ENCODE results near the gene MPZL1. TPM values are rescaled to one million over a fixed set of nuclear protein-coding genes. Genes with fewer than 3 reads are reported as not detected.
"Not testable (repeated sequence)": the region's sequence is repeated elsewhere in the genome, so short reads cannot be mapped to it uniquely, and the experiment has no call there.

MPZL1 gene
- total RNA-seq, 1 donor from 2014 or later = 97.5 TPM

GRCh38 chr1:167782946-167783345 is 61.2 kb downstream of the MPZL1 start:
- ATAC-seq = no peak

DNA sequence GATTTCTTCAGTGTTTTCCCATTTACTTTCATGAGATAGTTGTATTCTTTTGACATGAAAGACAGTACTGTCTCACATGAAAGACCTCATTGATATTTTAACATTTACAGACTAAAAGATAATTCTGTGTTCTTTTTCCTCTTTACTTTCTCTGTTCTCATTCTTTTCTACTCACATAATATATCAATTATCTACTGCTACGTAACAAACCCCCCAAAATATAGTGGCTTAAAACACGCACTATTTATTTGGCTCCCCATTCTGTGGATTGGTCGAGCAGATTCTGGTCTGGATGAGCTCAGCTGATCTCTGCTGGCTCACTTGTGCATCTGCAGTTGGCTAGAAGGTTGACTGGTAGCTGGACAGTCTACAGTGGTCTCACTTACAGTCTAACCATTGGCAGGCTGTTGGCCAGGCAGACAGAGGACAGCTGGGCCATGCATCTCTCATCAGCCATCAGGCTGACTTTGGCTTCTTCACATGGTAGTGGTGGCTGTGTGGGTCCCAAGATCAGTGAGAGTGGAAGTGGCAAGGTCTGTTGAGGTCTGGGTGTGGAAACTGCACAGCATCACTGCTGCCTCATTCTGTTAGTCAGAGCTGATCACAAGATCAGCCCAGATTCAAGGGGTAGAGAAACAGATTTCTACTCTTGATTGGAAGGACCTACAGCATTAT is 63.2 kb downstream of the MPZL1 start:
- ATAC-seq = no peak

GRCh38 chr1:167786502-167786901 is 64.7 kb downstream of the MPZL1 start:
- ATAC-seq = no peak

GRCh38 chr1:167789501-167789900 is 67.7 kb downstream of the MPZL1 start:
- ATAC-seq = peak; percentile 87

DNA sequence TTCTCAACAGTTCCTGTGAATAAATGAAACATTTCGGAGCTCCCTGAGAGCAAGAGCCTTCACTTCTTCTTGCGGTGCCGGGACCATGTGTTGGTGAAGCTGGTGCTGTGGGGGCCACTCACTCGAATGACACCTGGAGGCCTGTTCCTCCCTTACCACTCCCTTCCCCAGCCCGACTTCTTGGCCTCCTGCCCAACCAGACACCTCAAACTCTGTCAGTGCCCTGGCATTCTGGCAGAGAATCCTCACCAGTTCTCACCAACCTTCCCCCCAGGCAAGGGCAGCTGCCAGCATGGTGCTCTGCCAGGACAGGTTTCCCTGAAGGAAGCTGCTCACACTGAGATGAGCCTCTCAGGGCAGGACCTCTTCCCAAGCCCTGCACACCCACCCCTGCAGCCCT is 68.3 kb downstream of the MPZL1 start:
- peak; percentile 84 for ATAC-seq

DNA sequence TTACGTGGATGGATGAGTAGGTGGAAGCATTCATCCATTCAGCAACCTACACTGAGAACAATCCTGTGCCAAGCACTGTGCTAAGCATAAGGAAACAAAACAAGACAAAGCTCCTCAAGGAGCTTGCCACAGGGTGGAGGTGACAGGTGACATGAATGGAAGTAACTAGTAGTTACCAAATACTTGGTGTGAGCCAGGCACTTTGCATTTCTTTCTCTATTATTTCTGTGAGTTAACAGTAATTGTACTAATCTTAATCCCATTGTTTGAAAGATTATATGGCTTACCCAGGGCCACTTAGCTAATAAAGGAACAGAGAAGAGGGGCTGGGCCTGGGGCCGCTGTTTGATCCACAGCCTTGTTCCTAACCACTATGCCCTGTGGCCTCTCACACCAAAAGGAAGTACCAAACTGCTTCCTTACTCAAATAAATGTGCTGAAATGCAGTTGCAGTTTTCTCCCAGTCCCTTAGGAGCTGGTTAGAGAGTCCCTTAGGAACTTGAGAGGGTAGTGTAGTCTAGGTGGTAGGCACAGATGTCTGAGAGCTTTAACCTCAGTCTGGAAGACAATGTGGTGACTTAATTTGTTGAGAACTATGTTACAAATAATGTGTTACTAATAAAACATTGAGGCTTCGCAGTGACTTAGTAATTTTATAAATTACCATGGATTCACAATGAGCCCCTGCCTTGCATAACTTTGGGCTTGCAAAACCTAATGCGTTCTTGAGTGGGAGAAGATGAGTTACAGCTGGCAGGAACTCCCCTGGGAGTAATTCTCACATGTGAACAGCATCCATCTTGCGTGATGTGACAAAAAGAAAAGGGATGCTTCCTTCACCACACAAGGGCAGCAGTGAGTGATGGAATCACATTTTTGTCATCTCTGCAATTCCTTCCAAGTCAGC is 69.8 kb downstream of the MPZL1 start:
- ATAC-seq = peak; percentile 70

- no peak for ATAC-seq
Measured at GRCh38 chr1:167792188-167792565, 70.4 kb downstream of the MPZL1 start.

- ATAC-seq = no peak
Measured at GRCh38 chr1:167794043-167794442, 72.3 kb downstream of the MPZL1 start.

- no peak for ATAC-seq
Measured at GRCh38 chr1:167795810-167796740, 74.3 kb downstream of the MPZL1 start.

DNA sequence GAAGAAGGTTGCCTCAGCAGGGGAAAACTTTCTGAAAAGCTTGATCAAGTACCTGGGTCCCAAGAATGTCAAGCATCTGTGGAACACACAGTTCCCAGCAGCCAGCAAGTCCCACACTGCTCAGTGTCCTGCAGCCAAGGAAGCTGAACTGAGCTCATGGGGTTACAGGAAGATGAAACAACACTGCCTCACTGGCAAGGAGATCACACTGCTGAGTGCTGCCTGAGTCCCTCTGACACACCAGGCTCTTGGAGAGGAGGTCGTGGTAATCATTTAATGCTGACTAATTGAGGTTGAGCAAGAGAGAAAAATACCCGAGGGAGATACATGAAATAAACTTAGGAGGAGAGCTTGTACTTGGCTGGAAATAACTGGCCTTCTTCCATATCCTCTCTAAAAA is 75.2 kb downstream of the MPZL1 start:
- peak; percentile 94 for ATAC-seq

- ATAC-seq = no peak
Measured at GRCh38 chr1:167798952-167799351, 77.2 kb downstream of the MPZL1 start.

- ATAC-seq = peak; percentile 48
Measured at GRCh38 chr1:167799747-167800146, 78.0 kb downstream of the MPZL1 start.

DNA sequence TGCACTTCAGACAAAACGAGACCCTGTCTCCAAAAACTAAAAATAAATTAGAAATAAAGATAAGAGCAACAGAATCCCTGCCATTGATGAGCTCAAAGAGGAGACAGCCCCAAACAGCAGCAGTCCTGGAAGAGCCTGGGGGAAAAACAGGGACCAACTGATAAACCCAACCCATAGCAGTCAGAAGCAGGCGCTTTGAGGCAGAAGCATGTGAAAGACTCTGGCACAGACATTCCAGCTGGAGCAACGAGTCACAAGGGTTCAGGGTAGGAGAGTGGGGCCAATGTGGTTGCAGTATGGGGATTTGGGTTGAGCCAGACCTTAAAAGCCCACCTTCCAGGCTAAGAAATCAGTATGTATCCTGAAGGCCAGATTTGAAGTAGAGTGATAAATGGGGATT is 78.5 kb downstream of the MPZL1 start:
- no peak for ATAC-seq

DNA sequence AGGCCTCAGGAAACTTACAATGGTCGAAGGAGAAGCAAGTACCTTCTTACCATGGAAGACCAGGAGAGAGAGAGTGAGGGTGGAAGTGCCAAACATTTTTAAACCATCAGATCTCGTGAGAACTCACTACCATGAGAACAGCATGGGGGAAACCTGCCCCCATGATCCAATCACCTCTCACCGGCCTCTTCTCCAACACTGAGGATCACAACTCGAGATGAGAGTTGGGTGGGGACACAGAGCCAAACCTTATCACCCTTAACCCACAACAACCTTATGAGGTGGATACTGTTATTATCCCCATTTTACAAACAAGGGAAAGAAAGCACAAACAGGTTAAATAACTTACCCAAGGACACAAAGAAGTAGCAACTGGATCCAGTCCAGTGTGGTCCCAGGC is 80.5 kb downstream of the MPZL1 start:
- no peak for ATAC-seq

DNA sequence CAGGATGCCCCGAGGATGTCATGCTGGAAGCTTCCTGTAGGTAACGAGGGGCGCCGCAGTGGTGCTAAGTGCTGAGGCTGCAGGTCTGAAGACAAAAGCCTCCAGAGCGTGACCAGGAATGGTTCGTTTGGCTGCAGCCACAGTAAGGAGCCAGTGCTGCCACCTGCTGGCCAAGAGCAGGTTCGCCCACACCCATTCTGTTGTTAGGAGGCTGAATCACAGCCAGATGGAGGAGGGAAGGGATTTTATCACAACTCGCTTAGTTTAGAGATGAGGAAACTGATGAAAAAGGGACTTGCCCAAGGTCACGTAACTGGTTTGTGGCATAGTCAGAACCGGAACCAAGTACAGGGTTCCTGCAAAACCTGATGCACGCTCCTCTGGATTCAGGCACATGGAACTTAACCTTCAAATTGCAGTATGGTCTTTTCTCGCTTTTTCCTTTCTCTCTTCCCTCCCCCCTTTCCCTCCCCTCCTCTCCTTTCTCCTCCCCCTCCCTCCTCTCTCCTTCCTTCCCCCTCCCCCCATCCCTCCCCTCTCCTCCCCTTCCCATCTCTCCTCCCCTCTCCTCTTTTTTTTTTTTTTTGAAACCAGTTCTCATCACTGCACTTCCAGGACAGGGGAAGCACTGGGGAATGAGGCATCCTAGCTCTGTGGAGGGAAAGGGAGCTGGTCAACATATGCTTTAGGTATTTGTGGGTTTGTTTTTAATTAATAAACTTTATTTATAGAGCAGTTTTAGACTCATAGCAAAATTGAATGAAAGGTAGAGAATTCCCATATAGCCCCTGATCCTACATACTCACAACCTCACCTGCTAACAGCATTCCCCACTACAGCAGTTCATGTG is 81.8 kb downstream of the MPZL1 start:
- ATAC-seq = peak; percentile 95

DNA sequence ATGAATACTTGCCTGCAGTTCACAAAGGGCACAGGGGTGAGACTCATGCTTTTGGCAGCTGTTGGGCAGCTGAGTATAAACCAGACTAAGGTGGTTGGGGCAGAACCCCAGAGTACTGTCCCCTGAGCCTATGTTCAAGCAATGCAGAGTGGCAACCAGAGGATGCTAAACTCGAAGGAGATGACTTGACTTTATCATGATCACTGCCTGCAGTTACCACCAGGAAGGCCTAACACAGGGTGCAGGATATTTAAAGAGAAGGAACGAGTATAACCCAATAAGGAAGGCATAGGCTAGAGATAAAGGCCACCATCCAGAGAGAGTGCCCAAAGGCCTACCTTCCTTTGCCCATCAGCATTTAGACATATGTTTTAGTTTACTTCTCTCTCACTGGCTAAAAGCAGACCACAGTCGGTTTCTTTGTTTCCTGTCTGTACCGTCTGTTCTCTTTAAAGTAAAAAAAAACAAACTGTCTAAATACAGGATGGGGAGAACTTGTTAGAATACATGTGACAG is 83.3 kb downstream of the MPZL1 start:
- no peak for ATAC-seq

DNA sequence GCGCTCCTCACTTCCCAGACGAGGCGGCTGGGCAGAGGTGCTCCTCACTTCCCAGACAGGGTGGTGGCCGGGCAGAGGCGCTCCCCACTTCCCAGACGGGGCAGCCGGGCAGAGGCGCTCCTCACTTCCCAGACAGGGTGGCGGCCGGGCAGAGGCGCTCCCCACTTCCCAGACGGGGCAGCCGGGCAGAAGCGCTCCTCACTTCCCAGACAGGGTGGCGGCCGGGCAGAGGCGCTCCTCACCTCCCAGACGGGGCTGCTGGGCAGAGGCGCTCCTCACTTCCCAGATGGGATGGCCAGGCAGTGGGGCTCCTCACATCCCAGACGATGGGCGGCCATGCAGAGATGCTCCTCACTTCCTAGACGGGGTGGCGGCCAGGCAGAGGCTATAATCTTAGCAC is 84.5 kb downstream of the MPZL1 start:
- ATAC-seq = not testable (repeated sequence)

GRCh38 chr1:167806676-167807075 is 84.9 kb downstream of the MPZL1 start:
- not testable (repeated sequence) for ATAC-seq

DNA sequence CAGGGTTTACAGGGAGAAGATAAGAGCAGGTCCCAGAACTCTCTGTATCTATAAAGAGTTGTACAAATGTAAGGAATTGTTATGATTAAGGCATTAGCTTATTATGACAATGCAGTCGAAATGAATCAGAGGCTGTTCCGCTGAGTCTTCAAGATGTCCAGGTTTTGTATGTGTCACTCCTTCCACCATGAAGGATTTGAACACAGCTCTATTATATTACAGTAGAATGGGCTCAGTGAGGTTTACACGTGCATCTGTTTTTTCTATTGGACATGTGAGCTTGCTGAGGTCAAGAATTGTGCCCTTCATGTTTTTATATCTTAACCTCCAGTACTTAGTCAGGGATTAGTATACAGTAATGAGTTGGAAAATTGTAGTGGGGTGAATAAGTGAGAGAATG is 86.3 kb downstream of the MPZL1 start:
- ATAC-seq = peak; percentile 40

- ATAC-seq = no peak
Measured at GRCh38 chr1:167808690-167809089, 86.9 kb downstream of the MPZL1 start.

GRCh38 chr1:167812972-167813371 is 91.2 kb downstream of the MPZL1 start:
- ATAC-seq = no peak

DNA sequence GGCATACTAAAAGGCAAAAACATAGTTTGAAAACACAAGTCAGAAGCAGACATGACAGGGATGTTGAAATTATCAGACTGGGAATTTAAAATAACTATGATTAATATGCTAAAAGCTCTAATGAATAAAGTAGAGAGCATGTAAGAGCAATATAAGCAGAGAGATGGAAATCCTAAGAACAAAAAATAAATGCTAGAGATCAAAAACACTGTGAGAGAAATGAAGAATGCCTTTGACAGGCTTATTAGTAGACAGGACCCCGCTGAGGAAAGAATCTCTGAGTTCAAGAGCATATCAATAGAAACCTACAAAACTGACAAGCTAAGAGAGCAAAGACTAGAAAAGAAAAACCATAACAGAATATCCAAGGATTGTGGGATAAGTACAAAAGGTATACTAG is 93.9 kb downstream of the MPZL1 start:
- ATAC-seq = no peak
